Astrocyte of the spinal cord (primary cell): ENCODE data around the gene SLC37A2.
"Not testable (repeated sequence)": the region's sequence is repeated elsewhere in the genome, so short reads cannot be mapped to it uniquely, and the experiment has no call there.

Experiments used
- DNase-seq: peaks from one replicate; pipeline ENCODE4 v3.0.0; 2011; ENCODE audit warnings: low read depth, low spot score
- H3K4me3 ChIP-seq: 2 replicates; pipeline ENCODE4 v1.5.1; 2011; ENCODE audit warnings: low read depth, mild to moderate bottlenecking, low read length, moderate library complexity
- CTCF ChIP-seq: IDR thresholded peaks from 2 replicates; pipeline ENCODE4 v1.5.1; 2012; ENCODE audit warnings: low read depth, mild to moderate bottlenecking, low read length, inconsistent platforms
- in situ Hi-C: cut with HindIII; loops from 2 replicates; pipeline ENCODE4 v1.10.0; 2017; ENCODE audit warnings: low sequenced_read_pairs

The SLC37A2 gene

GRCh38 chr11:125049164-125049792 is 13.8 kb upstream of the SLC37A2 start:
- in situ Hi-C loops = no loop called here
- no peak overlapping the region for H3K4me3 ChIP-seq
- DNase-seq = no peak
- TF ChIP-seq CTCF = no peak

- no peak for TF ChIP-seq CTCF
- in situ Hi-C loops = no loop called here
- no peak overlapping the region for H3K4me3 ChIP-seq
- no peak for DNase-seq
Observed at GRCh38 chr11:125052047-125052446, 11.1 kb upstream of the SLC37A2 start.

GRCh38 chr11:125053167-125053566 is 9.9 kb upstream of the SLC37A2 start:
- no peak for TF ChIP-seq CTCF
- no peak for DNase-seq
- H3K4me3 ChIP-seq = no peak overlapping the region
- in situ Hi-C loops = no loop called here

GRCh38 chr11:125055107-125055715 is 7.9 kb upstream of the SLC37A2 start:
- no peak for DNase-seq
- in situ Hi-C loops = no loop called here
- TF ChIP-seq CTCF = no peak
- no peak overlapping the region for H3K4me3 ChIP-seq

GRCh38 chr11:125056111-125056510 is 7.0 kb upstream of the SLC37A2 start:
- H3K4me3 ChIP-seq, DNase-seq, in situ Hi-C loops: not testable (repeated sequence)

- no peak for TF ChIP-seq CTCF
- in situ Hi-C loops = no loop called here
Observed at GRCh38 chr11:125056931-125057692, 6.0 kb upstream of the SLC37A2 start.

GRCh38 chr11:125057693-125058016 is 5.5 kb upstream of the SLC37A2 start:
- in situ Hi-C loops = no loop called here

More at GRCh38 chr11:125056931-125057692, 6.0 kb upstream of the SLC37A2 start:
- DNase-seq = no peak
- no peak overlapping the region for H3K4me3 ChIP-seq

More at GRCh38 chr11:125057693-125058016, 5.5 kb upstream of the SLC37A2 start:
- no peak overlapping the region for H3K4me3 ChIP-seq
- TF ChIP-seq CTCF = no peak
- no peak for DNase-seq
